GM19025 (cell line): Measurements from ENCODE around the gene RPTOR.
"Not testable (repeated sequence)": the region's sequence is repeated elsewhere in the genome, so short reads cannot be mapped to it uniquely, and the experiment has no call there.

Source experiments
- ATAC-seq: cut with Tn5 transposase; IDR thresholded peaks from one replicate; pipeline ENCODE4 v1.9.1; 2021; ENCODE audit warnings: mild to moderate bottlenecking, low read depth, moderate library complexity; ENCODE audit not compliant: unreplicated experiment

The RPTOR gene

DNA sequence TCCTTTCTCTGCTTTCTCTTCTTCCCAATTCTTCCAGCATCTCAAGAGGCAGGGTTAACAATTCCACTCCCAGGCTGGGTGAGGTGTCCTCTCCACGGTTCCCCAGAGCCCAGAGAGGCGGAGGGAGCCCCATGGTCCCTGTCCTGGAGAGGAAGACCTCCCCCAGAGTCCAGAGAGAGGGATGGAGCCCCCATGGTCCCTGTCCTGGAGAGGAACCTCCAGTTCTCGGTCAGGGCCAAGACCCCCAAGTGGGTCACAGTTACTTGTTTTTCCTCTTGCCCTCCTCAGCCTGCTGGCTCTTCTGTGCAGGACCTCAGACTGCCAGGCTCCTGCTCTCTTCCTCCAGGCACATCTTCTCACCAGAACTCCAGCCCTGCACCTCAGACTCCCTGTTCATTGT lies 135.2 kb downstream of the RPTOR start:
- ATAC-seq = no peak

DNA sequence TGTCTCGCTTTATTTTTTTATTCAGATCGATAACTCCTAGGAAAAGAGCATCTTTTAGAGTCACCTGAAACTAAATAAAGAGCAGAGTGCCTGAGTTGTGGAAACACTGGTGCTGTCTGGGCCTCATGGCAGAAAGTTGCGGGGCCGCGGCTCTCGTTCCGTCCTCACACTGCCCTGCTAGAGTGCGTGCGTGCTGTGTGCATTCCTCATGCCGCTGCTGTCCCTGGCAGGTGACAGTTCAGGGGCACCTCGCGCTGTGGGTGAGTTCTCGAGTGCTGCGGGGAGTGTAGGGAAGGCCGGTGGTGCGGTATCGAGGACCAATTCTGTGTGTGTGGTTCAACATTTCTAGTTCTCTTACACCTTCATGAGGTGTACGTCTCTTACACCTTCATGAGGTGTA lies 136.6 kb downstream of the RPTOR start:
- no peak for ATAC-seq

DNA sequence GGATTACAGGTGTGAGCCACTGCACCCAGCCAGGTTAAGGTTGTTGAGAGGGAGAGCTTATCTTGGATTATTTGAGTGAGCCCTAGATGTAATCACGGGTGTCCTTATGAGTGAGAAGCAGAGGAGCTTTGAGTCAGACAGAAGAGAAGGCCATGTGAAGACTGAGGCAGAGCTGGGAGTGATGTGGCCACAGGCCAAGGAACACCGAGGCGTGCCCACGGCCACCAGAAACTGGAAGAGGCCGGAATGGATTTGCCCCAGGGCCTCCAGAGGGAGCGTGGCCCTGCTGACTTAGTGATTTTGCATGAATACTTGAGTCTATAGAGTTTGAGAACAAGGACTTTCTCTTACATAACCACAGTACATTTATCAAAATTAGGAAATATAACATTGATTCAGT lies 137.7 kb downstream of the RPTOR start:
- no peak for ATAC-seq

DNA sequence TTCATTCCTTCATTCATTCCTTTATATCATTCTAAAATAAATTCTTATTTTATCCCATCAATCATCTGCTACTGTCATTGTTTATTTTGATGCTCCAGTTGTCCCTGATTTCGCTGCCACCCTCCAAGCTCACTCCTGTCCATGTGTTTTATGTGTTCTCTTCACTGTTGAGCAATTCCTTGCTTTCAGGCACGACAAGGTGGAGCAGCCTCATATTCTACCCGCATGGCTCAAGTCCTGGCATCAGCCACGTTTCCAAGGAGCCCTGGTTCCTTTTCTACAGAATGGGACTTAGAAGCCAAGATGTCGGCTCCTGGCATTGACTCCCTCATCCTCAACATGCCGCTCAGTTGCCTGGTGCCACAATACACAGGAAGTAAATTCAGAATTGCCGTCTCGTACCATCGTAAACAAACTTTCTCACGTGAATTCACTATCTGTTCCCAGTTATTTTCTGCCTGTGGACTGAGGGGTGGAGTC lies 139.0 kb downstream of the RPTOR start:
- no peak for ATAC-seq

DNA sequence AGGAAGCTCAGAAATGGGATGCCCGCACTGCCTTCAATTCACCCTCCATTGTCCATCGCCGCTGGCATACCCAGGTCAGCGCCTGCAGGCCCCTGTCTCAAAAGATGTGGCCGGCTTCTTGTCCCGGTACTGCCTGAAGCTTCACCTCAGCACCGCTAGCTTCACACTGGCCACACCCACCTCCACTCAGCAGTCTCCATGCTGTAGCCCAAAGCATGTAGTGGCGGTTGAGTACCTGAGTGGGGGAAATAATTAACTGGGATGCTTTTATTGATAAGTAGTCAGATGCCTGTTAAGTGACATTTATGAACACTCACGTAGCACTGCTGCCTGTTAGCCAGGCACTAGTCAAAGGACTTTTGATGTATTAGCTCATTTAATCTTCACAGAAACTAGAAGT lies 143.2 kb downstream of the RPTOR start:
- no peak for ATAC-seq

DNA sequence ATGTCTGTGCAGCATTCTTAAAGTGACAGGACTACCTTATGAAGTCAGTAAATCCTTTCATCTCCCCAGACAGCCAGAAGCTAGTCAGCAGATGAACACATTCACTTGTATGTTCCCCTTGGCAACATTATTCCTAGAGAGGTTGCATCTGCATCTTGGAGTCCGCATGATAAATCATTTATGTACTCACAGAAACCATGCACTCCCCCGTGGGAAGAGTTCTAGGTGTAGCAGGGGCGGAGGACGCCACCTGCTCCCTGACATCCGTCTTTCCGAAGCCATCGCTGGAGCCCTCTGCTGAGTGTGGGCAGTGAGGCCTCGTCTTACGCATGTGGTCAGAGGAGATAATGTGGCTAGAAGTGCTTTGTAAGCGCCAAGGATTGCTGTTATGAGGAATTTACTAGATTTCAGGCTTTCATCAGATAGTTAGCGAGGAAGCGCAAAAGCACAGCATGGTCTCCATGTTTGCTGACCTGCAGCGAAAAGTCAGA lies 144.5 kb downstream of the RPTOR start:
- ATAC-seq = no peak

DNA sequence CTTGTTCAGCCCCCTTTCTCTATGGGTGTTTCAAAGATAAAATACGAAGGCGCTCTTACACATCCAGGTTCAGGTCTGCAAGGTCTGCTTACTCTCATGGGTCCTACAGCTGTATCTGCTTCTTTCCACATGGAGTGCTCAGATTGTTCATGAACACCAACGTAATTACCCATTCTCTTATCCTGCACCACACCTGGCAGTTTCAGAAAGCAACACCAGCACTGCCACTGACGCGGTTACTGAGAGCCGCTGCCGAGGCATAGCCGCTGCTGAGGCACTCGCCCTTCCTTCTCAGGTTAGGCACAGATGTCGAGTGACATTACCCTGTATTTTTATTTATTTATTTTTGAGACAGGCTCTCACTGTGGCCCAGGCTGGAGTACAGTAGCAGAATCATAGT lies 147.1 kb downstream of the RPTOR start:
- no peak for ATAC-seq

DNA sequence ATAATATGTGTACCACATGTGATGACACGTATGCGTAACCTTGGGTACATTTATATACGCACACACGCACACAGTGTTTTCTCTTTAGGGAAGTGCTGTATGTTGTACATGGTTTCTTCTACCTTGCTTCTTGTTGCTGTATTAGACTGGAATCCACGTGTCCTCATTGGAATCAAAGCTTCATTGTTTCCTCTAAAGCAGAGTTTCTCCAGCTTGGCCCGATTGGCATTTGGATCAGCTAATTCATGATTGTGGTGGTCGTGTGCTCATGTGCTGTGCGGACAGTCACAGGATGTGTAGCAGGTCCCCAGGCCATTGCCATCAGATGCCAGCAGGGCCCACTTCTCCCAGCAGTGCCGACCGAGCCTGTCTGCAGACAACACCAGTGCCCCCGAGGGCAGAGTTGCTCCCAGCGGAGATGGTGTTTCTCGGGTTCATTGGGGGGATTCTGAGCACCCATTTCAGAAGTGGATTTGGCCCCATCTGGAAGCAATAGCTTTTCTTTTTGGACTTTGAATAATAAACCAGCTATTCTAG lies 148.4 kb downstream of the RPTOR start:
- no peak for ATAC-seq

DNA sequence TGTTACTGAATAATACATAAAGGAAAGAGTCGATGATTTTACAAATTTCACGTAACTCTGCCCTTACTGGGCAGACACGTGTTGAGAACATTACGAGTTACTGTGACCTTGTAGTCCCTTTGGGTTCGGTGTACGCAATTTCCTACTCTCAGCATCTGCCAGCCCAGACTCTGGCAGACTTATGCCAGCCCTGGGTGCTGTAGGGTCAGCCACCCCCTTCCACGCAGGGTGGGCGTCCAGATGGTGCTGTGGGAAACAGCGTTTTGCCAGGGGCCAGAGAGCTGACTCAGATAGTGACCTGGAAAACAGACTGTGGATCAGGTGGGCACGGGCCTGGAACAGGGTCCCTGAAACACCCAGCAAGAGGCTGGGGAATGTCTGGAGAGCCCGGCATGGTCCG lies 148.9 kb downstream of the RPTOR start:
- no peak for ATAC-seq

DNA sequence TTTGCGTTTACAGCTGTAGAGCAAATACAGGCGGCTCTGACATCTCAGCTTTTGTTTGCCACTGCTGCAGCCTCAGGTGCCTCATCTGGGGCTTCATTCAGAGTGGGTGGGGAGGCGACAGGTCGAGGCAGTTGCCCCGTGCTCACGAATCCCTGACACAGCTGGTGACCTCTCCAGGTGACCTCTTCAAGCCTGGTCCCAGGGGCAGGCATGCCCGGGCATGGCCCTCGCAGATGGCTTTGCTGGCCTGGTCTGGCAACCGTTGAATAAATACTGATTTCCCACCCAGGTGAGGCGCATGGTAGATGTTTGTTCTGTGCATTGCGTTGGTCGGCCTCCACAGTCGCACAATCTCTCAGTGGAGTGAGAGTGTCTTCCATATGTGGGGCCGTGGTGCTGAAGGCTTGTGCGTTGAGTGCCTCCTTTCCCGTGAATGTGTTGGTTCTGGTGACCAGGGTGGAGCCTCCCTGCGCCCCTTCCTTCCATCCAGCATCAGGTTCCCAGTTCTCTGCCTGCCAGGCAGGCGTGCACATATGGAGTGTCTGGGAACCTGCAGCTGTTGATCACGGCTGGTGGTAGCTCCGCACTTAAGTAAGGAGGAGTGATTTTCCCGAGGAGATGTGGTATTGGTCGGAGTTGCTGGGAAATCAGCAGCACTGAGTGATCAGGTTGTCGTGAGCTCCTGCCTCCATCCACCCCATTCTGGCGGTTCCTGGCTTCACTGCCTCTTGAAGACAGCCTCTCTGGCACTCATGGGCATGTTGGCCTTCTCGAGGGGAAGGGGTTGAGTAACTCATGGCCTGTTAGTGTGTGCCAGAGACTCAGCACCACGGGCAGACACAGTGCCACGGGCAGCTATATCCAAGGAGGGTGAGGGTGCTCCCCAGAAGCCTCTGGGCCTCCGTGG lies 149.7 kb downstream of the RPTOR start:
- no peak for ATAC-seq

DNA sequence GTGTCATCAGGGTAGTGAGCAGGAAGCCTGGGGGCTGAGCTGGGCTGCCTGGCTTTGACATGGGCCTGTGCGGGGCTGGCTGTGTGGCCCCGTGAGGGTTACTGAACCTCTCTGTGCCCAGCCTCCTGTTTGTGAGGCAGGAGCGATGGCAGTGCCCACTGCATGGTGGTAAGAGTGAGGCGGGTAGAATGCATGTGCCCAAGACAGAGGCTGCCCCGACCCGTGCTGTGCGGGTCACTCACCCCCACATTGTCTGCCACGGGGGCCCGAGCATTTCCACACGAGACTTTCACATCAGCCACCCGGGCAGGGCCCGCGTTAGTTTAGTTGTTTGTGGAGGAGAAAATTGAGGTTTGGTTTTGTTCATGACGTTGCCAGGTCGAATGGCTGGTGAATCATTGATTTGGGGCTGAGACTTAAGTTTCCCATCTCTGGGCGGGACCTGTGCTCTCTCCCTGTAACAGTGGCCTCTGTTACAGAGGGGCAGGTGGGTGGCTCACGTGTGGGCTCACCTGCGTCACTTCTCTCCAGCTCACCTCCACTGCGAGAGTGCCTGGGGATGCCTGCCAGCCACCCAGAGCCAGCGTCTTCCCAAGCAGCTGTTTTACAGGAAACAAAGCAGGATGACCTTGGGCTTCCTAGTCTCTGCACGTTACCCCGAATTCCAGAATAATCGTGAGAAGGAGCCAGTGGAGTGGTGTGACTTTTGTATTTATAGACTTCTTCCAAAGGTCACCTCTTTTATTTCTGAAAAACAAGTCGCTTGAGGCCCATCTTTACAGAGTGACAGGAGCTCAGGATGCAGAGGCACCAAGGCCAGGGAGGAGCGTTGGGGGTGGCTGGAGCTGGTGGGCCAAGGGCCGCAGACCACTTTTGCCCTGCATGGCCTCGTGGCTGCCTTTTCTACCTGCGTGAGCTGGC lies 150.6 kb downstream of the RPTOR start:
- ATAC-seq = no peak

DNA sequence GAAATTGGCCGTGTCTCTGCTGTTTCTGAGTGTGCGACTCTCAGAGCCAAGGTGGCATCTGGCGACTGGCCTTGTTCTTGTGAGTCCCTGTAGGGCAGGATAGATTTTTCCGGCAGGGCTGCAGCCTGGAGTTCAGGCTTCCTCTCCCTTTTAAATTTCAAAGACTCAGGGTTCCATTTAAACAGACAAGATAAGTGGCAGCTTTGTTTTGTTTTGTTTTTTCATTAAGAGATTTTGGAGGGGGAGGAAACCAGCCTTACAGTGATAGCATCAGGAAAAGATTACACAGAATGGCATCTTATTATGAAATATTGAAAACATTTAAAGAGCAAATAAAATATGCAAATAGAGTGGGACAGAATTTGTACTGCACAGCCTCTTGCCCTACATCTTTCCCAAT lies 151.3 kb downstream of the RPTOR start:
- no peak for ATAC-seq

DNA sequence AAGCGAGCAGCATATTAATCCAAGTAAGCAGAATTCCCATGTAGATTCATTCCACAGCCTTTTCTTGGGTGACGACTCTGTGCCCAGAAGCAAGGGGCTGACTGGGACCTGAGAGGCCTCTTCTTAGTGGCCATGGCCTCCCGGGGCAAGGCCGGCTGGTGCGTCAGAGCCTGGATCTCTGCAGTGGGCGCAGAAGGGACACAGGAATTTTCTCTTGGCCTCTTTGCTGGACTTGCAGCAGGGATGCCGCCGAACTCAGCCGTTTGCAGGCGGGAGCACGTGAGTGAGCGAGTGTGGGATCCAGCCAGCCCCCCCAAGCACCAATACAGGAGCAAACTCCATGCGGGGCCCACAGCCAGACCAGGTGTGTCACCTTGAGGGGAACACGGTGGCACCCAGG lies 151.8 kb downstream of the RPTOR start:
- no peak for ATAC-seq

DNA sequence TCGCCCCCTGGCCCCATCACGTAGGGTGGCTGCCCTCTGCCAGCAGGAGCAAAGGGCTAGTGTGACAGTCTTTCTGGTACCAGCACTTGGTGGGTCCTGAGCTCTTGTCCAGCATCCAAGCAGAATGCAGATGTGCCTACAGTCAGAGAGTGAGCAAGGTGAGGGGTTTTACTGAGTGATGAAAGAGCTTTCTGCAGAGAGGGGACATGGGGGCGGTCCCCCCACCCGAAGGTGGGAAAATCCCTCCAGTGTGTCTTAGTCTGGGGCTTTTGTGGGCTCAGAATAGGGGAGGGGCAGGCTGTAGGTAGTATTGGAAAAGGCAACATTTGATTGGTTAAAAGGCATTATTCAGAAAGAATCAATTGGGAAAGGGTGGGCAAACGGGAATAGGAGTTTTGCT lies 152.3 kb downstream of the RPTOR start:
- no peak for ATAC-seq

DNA sequence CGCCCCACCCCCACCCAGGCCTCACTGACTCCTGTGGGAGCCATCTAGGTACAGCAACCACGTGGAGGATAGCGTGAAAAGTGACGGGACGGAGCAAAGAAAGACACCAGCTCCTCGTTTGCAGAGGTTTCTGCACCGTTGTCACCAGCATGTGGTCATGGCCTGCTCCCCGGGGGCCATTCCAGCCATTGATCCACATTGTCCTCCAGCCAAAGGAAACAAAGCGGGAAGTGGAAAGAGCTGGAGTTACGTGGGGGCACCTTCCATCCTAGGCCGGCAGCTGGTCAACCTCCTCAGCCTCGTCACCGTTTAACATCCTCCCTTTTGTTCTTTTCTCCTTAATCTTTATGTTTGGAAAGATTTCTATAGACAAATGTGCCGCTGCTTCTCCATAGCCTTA lies 153.7 kb downstream of the RPTOR start:
- no peak for ATAC-seq

DNA sequence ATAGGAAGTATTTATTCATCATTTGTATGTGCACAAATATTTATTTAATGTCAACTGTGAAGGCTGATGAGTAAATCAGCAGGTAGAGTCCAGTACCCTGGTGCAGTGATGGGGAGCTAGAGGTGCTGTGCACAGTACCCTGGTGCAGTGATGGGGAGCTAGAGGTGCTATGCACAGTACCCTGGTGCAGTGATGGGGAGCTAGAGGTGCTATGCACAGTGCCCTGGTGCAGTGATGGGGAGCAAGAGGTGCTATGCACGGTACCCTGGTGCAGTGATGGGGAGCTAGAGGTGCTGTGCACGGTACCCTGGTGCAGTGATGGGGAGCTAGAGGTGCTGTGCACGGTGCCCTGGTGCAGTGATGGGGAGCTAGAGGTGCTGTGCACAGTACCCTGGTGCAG lies 154.6 kb downstream of the RPTOR start:
- ATAC-seq = not testable (repeated sequence)

DNA sequence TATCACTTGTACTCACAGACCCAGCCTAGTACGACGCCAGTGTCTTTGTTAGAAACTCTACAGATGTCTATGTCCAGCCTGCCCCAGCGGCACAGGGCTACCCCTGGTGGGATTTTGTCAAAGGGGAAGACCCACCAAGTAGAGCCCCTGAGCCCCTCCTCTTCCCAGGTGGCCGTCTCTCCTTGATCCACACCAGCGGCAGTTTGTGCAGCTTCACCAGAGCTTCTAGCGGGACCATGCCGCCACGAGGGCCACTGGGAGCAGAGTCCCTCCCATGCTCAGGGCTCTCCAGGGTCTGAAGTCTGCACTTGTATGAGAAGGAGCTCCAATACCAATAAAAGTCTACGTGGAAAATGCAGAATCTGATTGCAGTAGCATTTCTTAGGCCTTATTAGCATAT lies 157.1 kb downstream of the RPTOR start:
- no peak for ATAC-seq

DNA sequence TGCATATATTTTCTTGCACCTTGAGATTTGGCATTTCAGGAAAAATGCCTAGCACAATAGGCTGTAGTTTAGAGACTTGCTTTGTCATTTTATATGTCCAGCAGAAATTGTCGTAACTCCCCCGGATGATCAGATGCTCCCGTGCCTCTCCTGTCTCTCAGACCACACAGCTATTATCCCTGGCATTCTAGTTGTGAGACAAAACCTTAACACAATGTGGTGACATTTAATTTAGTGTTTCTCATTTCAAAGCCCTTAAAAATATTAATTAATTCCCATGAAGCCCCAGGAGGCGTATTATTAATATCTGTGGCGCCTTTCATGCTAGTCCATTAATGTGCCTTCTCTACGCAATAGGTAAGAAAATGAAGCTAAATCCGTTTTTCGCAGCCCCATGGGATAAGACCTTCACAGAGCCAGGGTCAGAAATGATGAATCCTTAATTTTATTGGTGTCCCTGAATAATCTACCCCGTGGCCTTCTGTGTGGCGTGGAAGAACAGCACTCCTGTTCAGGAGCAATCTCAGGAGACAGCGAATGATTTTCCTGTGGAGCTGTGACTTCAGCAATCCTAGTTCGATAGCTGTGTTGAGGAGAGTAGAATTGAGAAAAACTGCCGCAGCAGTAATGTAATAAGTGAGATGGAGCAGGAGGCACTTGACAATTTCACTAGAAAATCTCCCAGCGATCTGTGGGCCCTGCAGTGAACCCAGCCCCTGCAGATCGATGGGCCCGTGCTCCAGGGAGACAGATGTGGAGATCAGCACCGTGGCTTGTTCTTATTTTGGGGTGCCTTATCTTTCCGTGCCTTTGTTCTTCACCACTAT lies 157.9 kb downstream of the RPTOR start:
- ATAC-seq = no peak

DNA sequence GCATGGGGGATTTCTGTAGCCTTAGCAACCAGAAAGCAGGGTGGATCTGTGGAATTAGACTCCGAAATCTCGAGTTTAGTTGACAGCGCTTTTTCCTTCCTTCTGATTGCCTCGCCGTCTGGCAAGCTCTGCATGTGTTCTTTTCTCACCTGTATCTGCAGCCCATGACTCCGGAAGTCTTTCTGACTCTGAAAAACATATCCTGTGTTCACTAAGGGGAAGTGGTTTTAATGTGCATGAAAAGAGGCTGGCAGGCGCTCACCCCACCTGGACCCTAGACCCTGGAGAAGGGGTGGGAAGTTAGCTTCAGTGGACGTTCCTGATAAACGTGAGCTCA lies 158.5 kb downstream of the RPTOR start:
- ATAC-seq = no peak

DNA sequence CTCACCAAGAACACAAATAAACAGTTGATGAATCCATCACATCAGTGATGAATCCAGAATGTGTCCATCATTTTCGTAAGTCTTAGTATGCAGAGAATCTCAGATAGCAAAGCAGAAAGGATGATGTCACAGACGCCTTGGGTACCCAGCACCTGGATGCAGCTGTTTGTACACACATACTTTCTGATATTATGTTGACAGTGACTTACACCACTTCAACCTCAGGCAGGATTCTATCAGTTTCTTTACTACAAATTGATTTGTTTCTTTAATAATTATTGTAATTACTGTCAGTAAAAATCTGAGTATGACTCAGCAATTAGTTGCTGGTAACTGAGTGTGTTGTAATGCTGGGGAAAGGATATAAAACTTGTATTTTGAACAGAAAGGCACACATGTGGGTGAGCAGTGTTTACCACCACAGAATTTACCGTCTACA lies 159.8 kb downstream of the RPTOR start:
- no peak for ATAC-seq
